GM12872 (cell line): Measurements from ENCODE around the gene EVC2.

Experiments
- TF ChIP-seq, protein P1 (sequence below): IDR thresholded peaks from 3 replicates; pipeline ENCODE4 v1.5.1; 2011; ENCODE audit warnings: low read depth, mild to moderate bottlenecking, low read length, moderate library complexity; ENCODE audit not compliant: insufficient read depth

EVC2 gene

DNA sequence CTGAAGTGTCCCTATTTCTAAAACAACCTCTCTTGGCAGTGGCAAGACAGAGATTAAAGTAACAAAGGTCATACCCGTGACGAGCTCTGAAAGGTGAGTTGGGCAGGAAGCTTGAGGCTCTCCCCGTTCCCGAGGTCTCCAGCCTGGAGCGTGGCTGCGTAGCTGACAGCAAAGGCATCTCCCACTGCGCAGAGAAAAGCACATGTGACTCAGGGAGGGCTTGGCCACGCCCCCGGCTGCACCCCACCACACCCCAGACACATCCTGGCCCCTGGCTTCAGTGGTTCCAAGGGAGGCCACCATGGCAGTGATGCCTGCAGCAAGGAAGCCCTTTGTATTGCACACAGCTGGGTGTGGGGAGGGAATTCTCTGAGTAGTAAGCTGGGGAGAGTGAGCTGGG lies 23.1 kb downstream of the EVC2 start:
- TF ChIP-seq, protein P1, sequence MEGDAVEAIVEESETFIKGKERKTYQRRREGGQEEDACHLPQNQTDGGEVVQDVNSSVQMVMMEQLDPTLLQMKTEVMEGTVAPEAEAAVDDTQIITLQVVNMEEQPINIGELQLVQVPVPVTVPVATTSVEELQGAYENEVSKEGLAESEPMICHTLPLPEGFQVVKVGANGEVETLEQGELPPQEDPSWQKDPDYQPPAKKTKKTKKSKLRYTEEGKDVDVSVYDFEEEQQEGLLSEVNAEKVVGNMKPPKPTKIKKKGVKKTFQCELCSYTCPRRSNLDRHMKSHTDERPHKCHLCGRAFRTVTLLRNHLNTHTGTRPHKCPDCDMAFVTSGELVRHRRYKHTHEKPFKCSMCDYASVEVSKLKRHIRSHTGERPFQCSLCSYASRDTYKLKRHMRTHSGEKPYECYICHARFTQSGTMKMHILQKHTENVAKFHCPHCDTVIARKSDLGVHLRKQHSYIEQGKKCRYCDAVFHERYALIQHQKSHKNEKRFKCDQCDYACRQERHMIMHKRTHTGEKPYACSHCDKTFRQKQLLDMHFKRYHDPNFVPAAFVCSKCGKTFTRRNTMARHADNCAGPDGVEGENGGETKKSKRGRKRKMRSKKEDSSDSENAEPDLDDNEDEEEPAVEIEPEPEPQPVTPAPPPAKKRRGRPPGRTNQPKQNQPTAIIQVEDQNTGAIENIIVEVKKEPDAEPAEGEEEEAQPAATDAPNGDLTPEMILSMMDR: no peak

GRCh38 chr4:5683566-5683965 lies 24.8 kb downstream of the EVC2 start:
- TF ChIP-seq, protein P1: no peak

- TF ChIP-seq, protein P1: no peak
These were observed 29.4 kb downstream of the EVC2 start for GRCh38 chr4:5678977-5679376.

DNA sequence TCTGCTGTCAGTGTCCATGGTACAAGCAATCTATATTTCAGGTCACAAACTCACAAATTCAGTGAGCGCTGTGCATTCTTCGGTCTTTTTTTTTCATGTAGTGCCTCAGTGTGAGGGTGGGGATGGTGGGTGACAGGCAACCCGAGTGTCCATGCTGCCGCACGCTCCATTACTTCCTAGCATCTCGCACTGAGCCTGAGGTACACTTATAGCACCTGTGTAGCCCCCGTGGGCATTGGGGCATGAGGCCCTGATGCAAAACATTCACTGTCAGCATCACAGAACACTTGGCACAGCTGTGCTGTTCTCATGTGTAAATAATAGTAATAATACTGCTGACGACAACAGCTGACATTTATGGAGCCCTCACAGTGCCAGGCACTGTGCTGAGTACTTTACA lies 31.6 kb downstream of the EVC2 start:
- TF ChIP-seq, protein P1: no peak

- TF ChIP-seq, protein P1: no peak
These were observed 41.6 kb downstream of the EVC2 start for GRCh38 chr4:5666741-5667140.

GRCh38 chr4:5664778-5665177 lies 43.6 kb downstream of the EVC2 start:
- TF ChIP-seq, protein P1: no peak

GRCh38 chr4:5662555-5662954 lies 45.8 kb downstream of the EVC2 start:
- TF ChIP-seq, protein P1: no peak

DNA sequence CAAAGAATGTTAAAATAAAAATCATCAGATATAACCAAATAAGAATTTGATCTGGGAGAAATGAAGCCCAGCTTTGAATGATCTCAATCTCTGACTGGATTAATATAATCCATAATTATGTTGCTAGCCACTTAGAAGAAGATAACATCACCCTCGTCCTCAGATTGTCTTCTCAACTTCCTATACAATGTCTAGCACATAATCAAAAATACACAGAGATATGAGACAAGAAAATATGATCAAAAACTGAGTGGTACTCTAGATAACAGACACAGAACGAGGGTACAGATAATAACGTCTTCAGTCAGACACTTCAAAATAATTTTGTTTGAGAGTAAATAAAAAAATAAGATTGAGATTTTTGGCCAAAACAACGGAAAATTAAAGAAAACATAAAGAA lies 47.1 kb downstream of the EVC2 start:
- TF ChIP-seq, protein P1: no peak
